GM19351 (cell line): ENCODE measurements around the gene E2F7.

Experiments used
- ATAC-seq: cut with Tn5 transposase; IDR thresholded peaks from one replicate; pipeline ENCODE4 v1.9.1; 2021; ENCODE audit warnings: mild to moderate bottlenecking, moderate library complexity; ENCODE audit not compliant: unreplicated experiment

Gene E2F7

GRCh38 chr12:77025782-77026314, 39.5 kb downstream of the E2F7 start:
- no peak for ATAC-seq

GRCh38 chr12:77023501-77023900, 41.9 kb downstream of the E2F7 start:
- no peak for ATAC-seq

- ATAC-seq = no peak
Observed at GRCh38 chr12:77019920-77020319, 45.4 kb downstream of the E2F7 start.

DNA sequence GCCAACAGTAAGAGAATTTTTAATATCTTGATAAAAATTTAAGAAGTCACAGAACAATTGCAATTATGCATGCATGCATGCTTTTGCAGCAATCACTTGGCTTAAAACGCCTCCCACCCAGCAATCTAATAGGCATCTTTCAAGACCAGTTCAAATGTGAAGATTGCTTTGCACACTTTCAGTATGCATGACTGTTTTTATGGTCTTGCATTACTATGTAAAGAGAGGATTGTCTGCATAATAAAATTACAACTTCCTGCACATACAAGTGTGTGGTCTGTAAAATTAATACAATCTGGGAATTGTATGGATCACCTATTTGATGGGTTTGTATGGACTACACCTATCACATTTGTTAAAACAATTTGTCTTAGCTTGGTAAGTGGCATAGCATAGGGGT, 48.8 kb downstream of the E2F7 start:
- no peak for ATAC-seq

GRCh38 chr12:77013091-77013490, 52.3 kb downstream of the E2F7 start:
- ATAC-seq = no peak

DNA sequence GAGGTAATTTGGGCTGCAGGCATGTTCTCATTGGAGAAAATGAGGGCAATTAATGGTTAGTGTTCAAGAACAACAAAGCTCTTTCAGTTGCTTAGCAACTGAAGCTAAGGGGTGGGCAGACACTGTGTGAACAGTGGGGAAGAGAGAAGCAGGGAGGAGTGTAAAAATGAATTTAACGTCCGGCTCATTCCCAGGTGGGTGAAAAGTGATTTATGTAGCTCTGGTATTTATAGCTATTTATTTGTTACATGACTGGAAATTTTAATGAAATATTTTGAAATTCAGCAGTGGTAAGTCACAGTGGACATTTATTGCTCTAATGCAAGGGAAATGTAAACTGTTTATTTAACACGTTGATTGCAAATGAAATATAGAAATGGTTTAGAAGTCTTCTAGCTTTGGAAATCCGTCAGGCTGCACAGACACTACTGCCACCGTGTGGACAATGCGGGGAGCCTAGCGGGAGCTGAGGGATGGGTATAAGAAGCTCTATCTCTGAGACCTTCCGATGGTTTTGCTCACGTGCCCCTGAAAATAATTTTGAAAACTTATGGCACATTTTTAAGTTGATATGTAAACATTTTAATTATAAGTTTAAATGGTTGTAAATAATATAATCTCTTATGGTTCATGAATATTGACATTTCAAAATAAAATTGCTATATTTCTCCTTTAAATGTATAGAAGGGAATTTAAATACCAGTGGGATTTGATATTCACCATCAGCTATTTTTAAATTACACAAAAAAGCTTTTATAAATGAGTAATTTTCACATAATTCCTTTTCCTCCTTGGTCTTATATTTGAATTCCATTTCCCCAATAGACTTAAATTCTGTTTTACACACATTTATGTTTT, 54.4 kb downstream of the E2F7 start:
- peak; percentile 92 for ATAC-seq

- ATAC-seq = no peak
Observed at GRCh38 chr12:77007476-77007875, 57.9 kb downstream of the E2F7 start.

DNA sequence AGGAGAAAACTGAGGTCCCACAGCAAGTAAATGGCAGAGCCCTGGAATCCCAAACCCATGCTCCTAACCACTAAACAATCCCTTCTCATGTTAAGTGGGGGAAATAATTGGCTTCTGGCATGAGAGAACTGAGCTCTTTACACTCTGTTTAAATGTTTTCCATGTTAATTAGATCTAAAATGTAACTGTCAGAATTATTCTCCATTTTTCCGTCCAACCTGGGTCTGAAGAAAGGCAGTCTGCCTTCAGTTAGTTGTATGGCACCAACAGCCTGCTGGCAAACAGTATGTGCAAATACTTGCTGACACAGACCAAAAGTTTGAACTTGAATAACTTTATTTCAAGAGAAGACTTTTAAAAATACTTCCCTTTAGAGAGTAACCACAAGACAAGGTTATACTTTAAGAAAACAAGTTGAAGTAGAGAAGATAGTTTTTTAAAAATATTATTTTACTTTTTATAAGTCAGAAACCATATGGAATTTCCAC, 59.7 kb downstream of the E2F7 start:
- no peak for ATAC-seq

- ATAC-seq = peak; percentile 56
Observed at GRCh38 chr12:77003914-77004313, 61.5 kb downstream of the E2F7 start.

DNA sequence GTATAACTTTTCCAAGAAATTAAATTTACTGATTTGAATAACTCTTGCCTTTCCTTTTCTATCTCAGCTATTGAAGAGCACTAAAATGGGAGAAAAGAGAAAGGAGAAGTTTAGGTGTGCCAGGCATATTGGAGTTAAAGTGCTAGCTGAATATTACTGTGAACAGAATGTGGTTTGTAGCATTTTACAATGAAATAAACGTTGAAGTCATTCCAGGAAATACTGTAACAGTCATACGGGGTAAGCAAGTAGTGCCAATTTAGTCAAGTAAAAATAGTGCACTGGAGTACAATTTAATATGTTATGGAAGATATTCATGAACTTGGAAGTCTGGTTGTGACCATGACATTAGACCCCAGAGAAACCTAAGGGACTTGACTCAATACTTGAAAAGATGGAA, 62.1 kb downstream of the E2F7 start:
- ATAC-seq = no peak

DNA sequence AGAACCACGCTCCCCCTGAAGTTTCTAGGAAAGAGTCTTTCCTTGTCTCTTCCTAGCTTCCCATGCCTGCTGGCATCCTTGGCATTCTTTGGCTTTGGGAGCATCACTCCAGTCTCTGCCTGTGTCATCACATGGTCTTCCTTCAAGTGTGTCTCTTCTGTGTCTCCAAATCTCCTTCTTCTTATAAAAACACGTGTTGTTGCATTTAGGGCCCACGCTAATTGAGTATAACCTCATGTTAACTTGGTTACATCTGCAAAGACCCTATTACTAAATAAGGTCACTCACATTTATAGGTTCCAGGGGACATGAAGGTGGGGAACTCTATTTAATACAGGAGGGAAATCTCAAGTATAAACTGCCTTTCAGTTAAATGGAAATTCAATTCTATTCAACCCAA, 63.0 kb downstream of the E2F7 start:
- ATAC-seq = no peak

- ATAC-seq = no peak
Observed at GRCh38 chr12:77001276-77001675, 64.1 kb downstream of the E2F7 start.

DNA sequence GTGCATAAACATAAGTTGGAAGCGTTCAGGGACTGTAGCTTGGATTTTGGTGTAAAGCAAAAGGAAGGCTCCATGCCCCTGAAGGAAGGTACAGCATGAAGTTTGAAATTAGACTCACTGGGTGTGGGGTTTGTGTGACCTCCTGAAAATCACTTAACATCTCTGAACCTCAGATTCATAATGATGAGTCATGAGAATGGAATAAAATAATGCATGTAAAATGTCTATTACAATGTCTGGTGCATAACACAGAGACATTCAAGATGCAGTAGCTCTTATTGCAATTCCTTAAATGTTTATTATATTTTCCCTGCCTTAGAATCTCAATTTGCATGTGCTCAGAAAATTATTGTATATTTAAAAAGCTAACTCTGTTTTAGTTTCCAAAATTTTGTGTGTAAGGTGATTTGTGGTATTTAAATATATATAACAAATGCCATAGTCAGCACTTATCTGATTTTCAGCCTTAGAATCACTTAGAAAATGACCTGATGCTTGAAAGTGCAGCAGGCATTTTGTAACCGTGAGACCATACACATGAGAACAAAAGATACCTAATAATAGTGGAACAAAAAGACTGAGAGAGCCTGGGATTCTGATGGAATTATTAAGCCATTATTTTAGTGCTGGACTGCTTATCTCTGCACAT, 66.3 kb downstream of the E2F7 start:
- ATAC-seq = no peak

DNA sequence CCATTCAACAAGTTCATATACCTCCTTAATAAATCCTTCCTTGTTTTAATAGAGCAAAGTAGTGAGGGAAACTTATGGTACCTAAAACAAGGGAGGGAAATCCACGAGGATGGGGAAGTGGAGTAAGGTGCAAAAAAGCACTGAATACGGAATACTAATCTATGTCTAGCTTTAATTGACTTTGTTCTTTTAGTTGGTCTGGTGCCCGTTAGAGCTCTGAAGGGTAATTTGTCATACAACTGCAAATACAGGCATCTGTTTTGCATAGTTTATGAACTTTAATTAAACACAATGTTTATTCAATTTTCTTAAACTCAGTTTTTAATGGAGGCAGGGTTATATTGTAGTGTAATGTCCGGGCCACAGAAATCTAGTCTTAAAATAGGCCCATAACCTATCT, 67.0 kb downstream of the E2F7 start:
- no peak for ATAC-seq

DNA sequence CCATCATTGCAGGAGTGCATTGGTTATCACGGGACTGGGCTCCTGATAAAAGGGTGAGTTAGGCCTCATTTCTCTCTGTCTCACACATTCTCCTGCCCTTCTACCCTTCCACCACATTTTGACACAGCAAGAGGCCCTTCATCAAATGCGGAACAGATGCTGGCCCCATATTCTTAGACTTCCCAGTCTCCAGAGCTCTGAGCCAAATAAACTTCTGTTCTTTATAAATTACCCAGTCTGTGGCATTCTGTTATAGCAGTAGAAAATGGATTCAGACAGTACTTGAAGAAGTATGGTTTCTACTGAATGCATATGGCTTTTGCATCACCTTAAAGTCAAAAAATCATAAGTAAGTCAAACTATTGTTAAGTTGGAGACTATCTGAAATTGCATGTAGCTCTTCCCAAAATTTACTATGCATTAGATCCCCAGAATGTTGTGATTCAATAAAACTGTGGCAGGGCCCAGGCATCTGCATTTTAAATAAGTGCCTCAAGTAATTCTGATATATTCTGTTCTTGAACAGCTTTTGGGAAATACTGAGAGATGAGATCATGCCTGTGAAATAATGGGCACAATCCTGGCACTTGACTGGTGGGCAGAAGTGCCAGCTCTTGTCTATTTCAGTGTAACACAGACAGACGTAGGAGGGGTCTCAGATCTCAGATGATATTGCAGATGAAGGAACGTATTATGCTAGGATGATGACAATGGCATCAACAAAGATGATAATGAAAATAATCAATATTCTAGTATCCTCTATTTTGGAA, 68.2 kb downstream of the E2F7 start:
- ATAC-seq = no peak

GRCh38 chr12:76990716-76991115, 74.7 kb downstream of the E2F7 start:
- ATAC-seq = no peak

- no peak for ATAC-seq
Observed at GRCh38 chr12:76984566-76984965, 80.8 kb downstream of the E2F7 start.

GRCh38 chr12:76983420-76983819, 81.9 kb downstream of the E2F7 start:
- no peak for ATAC-seq

GRCh38 chr12:76980196-76980595, 85.2 kb downstream of the E2F7 start:
- no peak for ATAC-seq

DNA sequence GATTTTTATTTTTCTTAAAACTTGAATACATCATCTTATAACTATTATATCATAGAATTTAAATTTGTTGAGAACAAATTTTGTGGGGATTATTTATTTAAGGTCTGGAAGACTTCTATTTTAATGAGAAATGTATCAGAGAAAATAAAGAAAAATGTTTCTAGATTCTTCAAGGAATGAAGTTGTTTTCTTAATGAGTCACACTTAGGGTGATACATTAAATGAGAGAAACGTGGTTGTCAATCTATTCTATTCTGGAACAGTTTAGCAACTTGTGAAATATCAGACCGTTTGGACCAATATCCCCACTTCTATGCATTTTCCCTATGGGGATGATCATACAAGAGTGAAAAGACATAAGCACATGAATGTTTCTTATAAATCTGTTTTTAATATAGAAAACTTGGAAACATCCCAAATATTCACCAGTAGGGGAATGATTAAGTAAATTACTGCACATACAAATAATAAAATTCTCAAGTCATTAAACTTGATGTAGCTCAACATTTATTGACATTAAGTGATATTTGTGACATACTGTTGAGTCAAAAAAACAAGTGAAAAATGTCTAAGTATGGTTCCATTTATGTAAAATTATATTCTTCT, 88.5 kb downstream of the E2F7 start:
- no peak for ATAC-seq
